ENCODE measurements around the gene FOXK1.
"Not testable (repeated sequence)": the region's sequence is repeated elsewhere in the genome, so short reads cannot be mapped to it uniquely, and the experiment has no call there.

FOXK1 gene

GRCh38 chr7:4789194-4790077 is 107.3 kb downstream of the FOXK1 start:
- no peak for DNase-seq (ENCODE audit: low read depth, low spot score)
- no peak overlapping the region for H3K4me3 ChIP-seq (ENCODE audit: low read length)

- H3K4me3 ChIP-seq (ENCODE audit: low read length), result no peak overlapping the region
- DNase-seq (ENCODE audit: low read depth, low spot score), result no peak
Measured at GRCh38 chr7:4790078-4790465, 108.0 kb downstream of the FOXK1 start.

GRCh38 chr7:4790516-4790991 is 108.5 kb downstream of the FOXK1 start:
- DNase-seq (ENCODE audit: low read depth, low spot score), result no peak
- no peak overlapping the region for H3K4me3 ChIP-seq (ENCODE audit: low read length)

GRCh38 chr7:4791101-4791737 is 109.1 kb downstream of the FOXK1 start:
- no peak overlapping the region for H3K4me3 ChIP-seq (ENCODE audit: low read length)
- no peak for DNase-seq (ENCODE audit: low read depth, low spot score)

GRCh38 chr7:4791738-4792536 is 109.8 kb downstream of the FOXK1 start:
- H3K4me3 ChIP-seq (ENCODE audit: low read length), result no peak overlapping the region
- DNase-seq (ENCODE audit: low read depth, low spot score), result peak; percentile 28

- no peak overlapping the region for H3K4me3 ChIP-seq (ENCODE audit: low read length)
- no peak for DNase-seq (ENCODE audit: low read depth, low spot score)
Measured at GRCh38 chr7:4792537-4793126, 110.5 kb downstream of the FOXK1 start.

- DNase-seq (ENCODE audit: low read depth, low spot score); H3K4me3 ChIP-seq (ENCODE audit: low read length): not testable (repeated sequence)
Measured at GRCh38 chr7:4793385-4793993, 111.4 kb downstream of the FOXK1 start.

- not testable (repeated sequence) for DNase-seq (ENCODE audit: low read depth, low spot score); H3K4me3 ChIP-seq (ENCODE audit: low read length)
Measured at GRCh38 chr7:4794171-4794570, 112.1 kb downstream of the FOXK1 start.

- DNase-seq (ENCODE audit: low read depth, low spot score), result no peak
- no peak overlapping the region for H3K4me3 ChIP-seq (ENCODE audit: low read length)
Measured at GRCh38 chr7:4794591-4795350, 112.7 kb downstream of the FOXK1 start.

- H3K4me3 ChIP-seq (ENCODE audit: low read length), result no peak overlapping the region
- DNase-seq (ENCODE audit: low read depth, low spot score), result no peak
Measured at GRCh38 chr7:4796453-4796852, 114.4 kb downstream of the FOXK1 start.

- H3K4me3 ChIP-seq (ENCODE audit: low read length), result no peak overlapping the region
- DNase-seq (ENCODE audit: low read depth, low spot score), result no peak
Measured at GRCh38 chr7:4797858-4798705, 116.0 kb downstream of the FOXK1 start.

- DNase-seq (ENCODE audit: low read depth, low spot score), result no peak
- no peak overlapping the region for H3K4me3 ChIP-seq (ENCODE audit: low read length)
Measured at GRCh38 chr7:4798706-4799235, 116.7 kb downstream of the FOXK1 start.

- no peak overlapping the region for H3K4me3 ChIP-seq (ENCODE audit: low read length)
- no peak for DNase-seq (ENCODE audit: low read depth, low spot score)
Measured at GRCh38 chr7:4799508-4800268, 117.6 kb downstream of the FOXK1 start.

- no peak for DNase-seq (ENCODE audit: low read depth, low spot score)
- no peak overlapping the region for H3K4me3 ChIP-seq (ENCODE audit: low read length)
Measured at GRCh38 chr7:4800487-4800886, 118.4 kb downstream of the FOXK1 start.

- no peak for DNase-seq (ENCODE audit: low read depth, low spot score)
- no peak overlapping the region for H3K4me3 ChIP-seq (ENCODE audit: low read length)
Measured at GRCh38 chr7:4800926-4801838, 119.1 kb downstream of the FOXK1 start.
